Measurements from ENCODE around the gene CEACAM6. TPM values are rescaled to one million over a fixed set of nuclear protein-coding genes. Genes with fewer than 3 reads are reported as not detected.

The CEACAM6 gene
- total and polyA plus RNA-seq, 9 of the 15 experiments (the other 6 are each of a cell fraction or from before 2014, with no cell fraction given), result 0.24 TPM; not detected in 8

- no peak for TF ChIP-seq ZNF407 (IDR thresholded peaks at IDR 0.05; ENCODE audit: low read depth)
- TF ChIP-seq, protein P1, sequence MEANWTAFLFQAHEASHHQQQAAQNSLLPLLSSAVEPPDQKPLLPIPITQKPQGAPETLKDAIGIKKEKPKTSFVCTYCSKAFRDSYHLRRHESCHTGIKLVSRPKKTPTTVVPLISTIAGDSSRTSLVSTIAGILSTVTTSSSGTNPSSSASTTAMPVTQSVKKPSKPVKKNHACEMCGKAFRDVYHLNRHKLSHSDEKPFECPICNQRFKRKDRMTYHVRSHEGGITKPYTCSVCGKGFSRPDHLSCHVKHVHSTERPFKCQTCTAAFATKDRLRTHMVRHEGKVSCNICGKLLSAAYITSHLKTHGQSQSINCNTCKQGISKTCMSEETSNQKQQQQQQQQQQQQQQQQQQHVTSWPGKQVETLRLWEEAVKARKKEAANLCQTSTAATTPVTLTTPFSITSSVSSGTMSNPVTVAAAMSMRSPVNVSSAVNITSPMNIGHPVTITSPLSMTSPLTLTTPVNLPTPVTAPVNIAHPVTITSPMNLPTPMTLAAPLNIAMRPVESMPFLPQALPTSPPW (CRISPR knock-in tag; IDR thresholded peaks at IDR 0.05), result no peak
- TF ChIP-seq, protein P2, sequence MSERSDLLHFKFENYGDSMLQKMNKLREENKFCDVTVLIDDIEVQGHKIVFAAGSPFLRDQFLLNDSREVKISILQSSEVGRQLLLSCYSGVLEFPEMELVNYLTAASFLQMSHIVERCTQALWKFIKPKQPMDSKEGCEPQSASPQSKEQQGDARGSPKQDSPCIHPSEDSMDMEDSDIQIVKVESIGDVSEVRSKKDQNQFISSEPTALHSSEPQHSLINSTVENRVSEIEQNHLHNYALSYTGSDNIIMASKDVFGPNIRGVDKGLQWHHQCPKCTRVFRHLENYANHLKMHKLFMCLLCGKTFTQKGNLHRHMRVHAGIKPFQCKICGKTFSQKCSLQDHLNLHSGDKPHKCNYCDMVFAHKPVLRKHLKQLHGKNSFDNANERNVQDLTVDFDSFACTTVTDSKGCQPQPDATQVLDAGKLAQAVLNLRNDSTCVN (CRISPR knock-in tag; IDR thresholded peaks at IDR 0.05), result no peak
- TF ChIP-seq ZNF830 (CRISPR knock-in tag; IDR thresholded peaks at IDR 0.05), result no peak
- TF ChIP-seq RFX5 (IDR thresholded peaks at IDR 0.05; ENCODE audit: low read depth, low read length), result no peak
- TF ChIP-seq DIDO1 (tag; IDR thresholded peaks at IDR 0.05; ENCODE audit: low read depth), result no peak
These were observed 55.7 kb downstream of the CEACAM6 start (continued) for GRCh38 chr19:41811036-41811435.
